ENCODE results near the gene SPACDR. TPM values are rescaled to one million over a fixed set of nuclear protein-coding genes. Genes with fewer than 3 reads are reported as not detected.

The SPACDR gene
- total and polyA plus RNA-seq, 12 donors = 0.36 to 2.9 (median 0.64) TPM; not detected in 6

GRCh38 chr7:100415448-100415847 lies 48.6 kb downstream of the SPACDR start:
- 93 to 97% (median 94%) methylated on average over 5 of the region's 5 CpGs for WGBS, 4 donors
- Histone ChIP-seq H3K36me3 (replicated peaks in 1 of 2) (no peaks in the 10 kb centered on the region), H3K9me3 (replicated peaks in 1 of 3) (no peaks in the 10 kb centered on the region), H3K4me3 (no peak overlapping the region), H3K4me1 (replicated peaks in 1 of 2) (no peaks in the 10 kb centered on the region), H3K27ac (no peak overlapping the region), H3K27me3 (no peaks in the 10 kb centered on the region)
- DNase-seq = no peak
- TF ChIP-seq CTCF (IDR thresholded peaks at IDR 0.05) (no peak), POLR2A (IDR thresholded peaks at IDR 0.05) (no peak)
- intact Hi-C loops (cut with DNase I) = loop anchor here in 1 of 2 donors (10.0 kb wide), 1 partner anchor 61 kb away; the partner anchor contains the start of gene PILRB

- Histone ChIP-seq H3K27ac (no peak overlapping the region), H3K4me1 (replicated peaks in 1 of 2) (no peaks in the 10 kb centered on the region), H3K27me3 (no peaks in the 10 kb centered on the region), H3K4me3 (no peak overlapping the region), H3K36me3 (replicated peaks in 1 of 2) (no peaks in the 10 kb centered on the region), H3K9me3 (replicated peaks in 1 of 3) (no peaks in the 10 kb centered on the region)
- intact Hi-C loops (cut with DNase I) = loop anchor here in 1 of 2 donors (10.0 kb wide), 1 partner anchor 59 kb away; the partner anchor contains the start of gene PILRB
- WGBS, 4 donors = 90 to 97% (median 93%) methylated on average over 1 of the region's 1 CpG
- TF ChIP-seq CTCF (IDR thresholded peaks at IDR 0.05) = no peak
- no peak for TF ChIP-seq POLR2A (IDR thresholded peaks at IDR 0.05)
- DNase-seq = no peak
Observed at GRCh38 chr7:100413889-100414288, 50.2 kb downstream of the SPACDR start.

DNA sequence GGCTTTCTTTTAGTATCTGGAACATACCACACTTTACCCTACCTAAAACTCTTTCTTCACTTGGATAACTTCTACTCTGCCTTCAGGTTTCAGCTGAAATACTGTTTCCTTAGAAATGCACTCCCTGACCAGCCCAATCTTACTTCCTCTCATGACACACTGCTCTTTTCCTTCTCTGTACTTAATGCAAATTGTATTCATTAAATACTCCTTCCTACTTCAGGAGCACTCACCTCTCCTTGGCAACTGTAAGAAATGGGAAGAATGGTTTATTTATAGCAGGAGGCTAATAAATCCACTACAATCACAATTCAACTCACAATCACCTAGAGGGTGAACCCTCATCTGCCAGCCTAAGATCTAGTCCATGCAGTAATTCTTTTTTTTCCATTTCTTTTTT lies 50.7 kb downstream of the SPACDR start:
- no peak for TF ChIP-seq CTCF (IDR thresholded peaks at IDR 0.05)
- no peak for TF ChIP-seq POLR2A (IDR thresholded peaks at IDR 0.05)
- H3K36me3 ChIP-seq (replicated peaks in 1 of 2) = no peaks in the 10 kb centered on the region
- intact Hi-C loops (cut with DNase I) = loop anchor here in 1 of 2 donors (10.0 kb wide), 1 partner anchor 59 kb away; the partner anchor contains the start of gene PILRB
- no peaks in the 10 kb centered on the region for H3K27me3 ChIP-seq
- H3K9me3 ChIP-seq (replicated peaks in 1 of 3) = no peaks in the 10 kb centered on the region
- DNase-seq = no peak
- no peak overlapping the region for H3K4me3 ChIP-seq
- no peak overlapping the region for H3K27ac ChIP-seq
- H3K4me1 ChIP-seq (replicated peaks in 1 of 2) = no peaks in the 10 kb centered on the region

DNA sequence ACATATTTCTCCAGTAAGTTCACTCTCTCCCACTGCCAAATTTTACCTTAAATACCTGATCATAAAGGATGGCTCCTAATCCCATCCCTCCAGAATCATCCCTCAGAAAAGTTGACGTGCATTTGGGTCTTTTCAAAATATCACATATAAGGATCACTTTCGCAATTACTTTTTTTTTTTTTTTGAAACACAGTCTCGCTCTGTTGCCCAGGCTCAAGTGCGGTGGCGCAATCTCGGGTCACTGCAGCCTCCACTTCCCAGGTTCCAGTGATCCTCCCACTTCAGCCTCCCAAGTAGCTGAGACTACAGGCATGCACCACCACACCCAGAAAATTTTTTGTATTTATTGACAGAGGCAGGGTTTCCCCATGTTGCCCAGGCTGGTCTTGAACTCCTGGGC lies 53.0 kb downstream of the SPACDR start:
- no peak for DNase-seq
- peaks cover 0 to 3% of the 10 kb centered on the region in 2 donors for H3K4me1 ChIP-seq (replicated peaks in 1 of 2)
- TF ChIP-seq CTCF (IDR thresholded peaks at IDR 0.05) = no peak
- TF ChIP-seq POLR2A (IDR thresholded peaks at IDR 0.05) = no peak
- no peaks in the 10 kb centered on the region for H3K27me3 ChIP-seq
- WGBS, 4 donors = 84 to 90% (median 89%) methylated on average over 6 of the region's 6 CpGs
- no peak overlapping the region for H3K27ac ChIP-seq
- H3K9me3 ChIP-seq (replicated peaks in 1 of 3) = no peaks in the 10 kb centered on the region
- intact Hi-C loops (cut with DNase I) = loop anchor here in 1 of 2 donors (10.0 kb wide), 1 partner anchor 56 kb away; the partner anchor contains the start of gene PILRB
- H3K36me3 ChIP-seq (replicated peaks in 1 of 2) = no peaks in the 10 kb centered on the region
- H3K4me3 ChIP-seq = no peak overlapping the region

All from adrenal gland (tissue), 12 donors.